Epithelial cell of proximal tubule (primary cell): Measurements from ENCODE around the gene MYH10. TPM values are rescaled to one million over a fixed set of nuclear protein-coding genes. Genes with fewer than 3 reads are reported as not detected.

Experiments used
- DNase-seq: peaks from one replicate; pipeline ENCODE4 v3.0.0-alpha.2; 2011; ENCODE audit warnings: low read depth
- H3K4me3 ChIP-seq: 2 replicates; pipeline ENCODE4 v1.5.1; 2011; ENCODE audit warnings: low read depth, mild to moderate bottlenecking, low read length
- CTCF ChIP-seq: conservative IDR thresholded peaks from 2 replicates; pipeline ENCODE4 v1.5.1; 2012; ENCODE audit warnings: low read depth, mild to moderate bottlenecking, low read length
- total RNA-seq: library from RNA; depleted of rRNA; stranded (reverse); fragments of >200 nt; gene quantifications from 2 replicates; pipeline ENCODE4 v1.2.3, GENCODE V29; 2015

MYH10 gene
- total RNA-seq, 1 donor from 2014 or later = 71.1 TPM

- no peak for TF ChIP-seq CTCF
- no peak overlapping the region for H3K4me3 ChIP-seq
- DNase-seq = no peak
These were observed 192.1 kb downstream of the MYH10 start for GRCh38 chr17:8438441-8438840.

GRCh38 chr17:8436844-8437171, 193.7 kb downstream of the MYH10 start:
- TF ChIP-seq CTCF = no peak
- DNase-seq = no peak

GRCh38 chr17:8436169-8436843, 194.2 kb downstream of the MYH10 start:
- peak overlapping the region; percentile 87 for H3K4me3 ChIP-seq
- no peak for DNase-seq
- TF ChIP-seq CTCF = no peak

More at GRCh38 chr17:8436844-8437171, 193.7 kb downstream of the MYH10 start:
- peak overlapping the region; percentile 87 for H3K4me3 ChIP-seq

- DNase-seq = peak; percentile 52
- TF ChIP-seq CTCF = no peak
- peak within 1 kb of the TSS; percentile 87 for H3K4me3 ChIP-seq
These were observed 195.0 kb downstream of the MYH10 start, which contains the start of gene NDEL1 for GRCh38 chr17:8435245-8436168. NDEL1 (plus strand) TSS chr17:8435884; CDS start chr17:8444272, 8,388 bp downstream.

GRCh38 chr17:8430966-8431365, 199.6 kb downstream of the MYH10 start:
- no peak overlapping the region for H3K4me3 ChIP-seq
- DNase-seq = no peak
- TF ChIP-seq CTCF = no peak

GRCh38 chr17:8426802-8427201, 203.7 kb downstream of the MYH10 start:
- DNase-seq = no peak
- no peak overlapping the region for H3K4me3 ChIP-seq
- no peak for TF ChIP-seq CTCF
